GM12864 (cell line): ENCODE results near the gene PHYKPL.

Experiments
- DNase-seq: peaks from one replicate; pipeline ENCODE4 v3.0.0-alpha.2; 2011; ENCODE audit warnings: low read depth
- H3K4me3 ChIP-seq: 2 replicates; pipeline ENCODE4 v1.5.1; 2011; ENCODE audit warnings: mild to moderate bottlenecking, low read depth, low read length, control low read depth
- TF ChIP-seq, protein P1 (sequence below): IDR thresholded peaks from 2 replicates; pipeline ENCODE4 v1.5.1; 2011; ENCODE audit warnings: low read depth, mild to moderate bottlenecking, moderate library complexity, low read length, control low read depth, inconsistent platforms; ENCODE audit errors: missing control alignments

Gene PHYKPL

GRCh38 chr5:178215280-178216002 lies 17.2 kb downstream of the PHYKPL start:
- H3K4me3 ChIP-seq, result no peak overlapping the region
- DNase-seq, result no peak
- TF ChIP-seq, protein P1, sequence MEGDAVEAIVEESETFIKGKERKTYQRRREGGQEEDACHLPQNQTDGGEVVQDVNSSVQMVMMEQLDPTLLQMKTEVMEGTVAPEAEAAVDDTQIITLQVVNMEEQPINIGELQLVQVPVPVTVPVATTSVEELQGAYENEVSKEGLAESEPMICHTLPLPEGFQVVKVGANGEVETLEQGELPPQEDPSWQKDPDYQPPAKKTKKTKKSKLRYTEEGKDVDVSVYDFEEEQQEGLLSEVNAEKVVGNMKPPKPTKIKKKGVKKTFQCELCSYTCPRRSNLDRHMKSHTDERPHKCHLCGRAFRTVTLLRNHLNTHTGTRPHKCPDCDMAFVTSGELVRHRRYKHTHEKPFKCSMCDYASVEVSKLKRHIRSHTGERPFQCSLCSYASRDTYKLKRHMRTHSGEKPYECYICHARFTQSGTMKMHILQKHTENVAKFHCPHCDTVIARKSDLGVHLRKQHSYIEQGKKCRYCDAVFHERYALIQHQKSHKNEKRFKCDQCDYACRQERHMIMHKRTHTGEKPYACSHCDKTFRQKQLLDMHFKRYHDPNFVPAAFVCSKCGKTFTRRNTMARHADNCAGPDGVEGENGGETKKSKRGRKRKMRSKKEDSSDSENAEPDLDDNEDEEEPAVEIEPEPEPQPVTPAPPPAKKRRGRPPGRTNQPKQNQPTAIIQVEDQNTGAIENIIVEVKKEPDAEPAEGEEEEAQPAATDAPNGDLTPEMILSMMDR, result no peak

- TF ChIP-seq, protein P1, result no peak
- DNase-seq, result no peak
- H3K4me3 ChIP-seq, result no peak overlapping the region
Measured at GRCh38 chr5:178214160-178214803, 18.3 kb downstream of the PHYKPL start.

DNA sequence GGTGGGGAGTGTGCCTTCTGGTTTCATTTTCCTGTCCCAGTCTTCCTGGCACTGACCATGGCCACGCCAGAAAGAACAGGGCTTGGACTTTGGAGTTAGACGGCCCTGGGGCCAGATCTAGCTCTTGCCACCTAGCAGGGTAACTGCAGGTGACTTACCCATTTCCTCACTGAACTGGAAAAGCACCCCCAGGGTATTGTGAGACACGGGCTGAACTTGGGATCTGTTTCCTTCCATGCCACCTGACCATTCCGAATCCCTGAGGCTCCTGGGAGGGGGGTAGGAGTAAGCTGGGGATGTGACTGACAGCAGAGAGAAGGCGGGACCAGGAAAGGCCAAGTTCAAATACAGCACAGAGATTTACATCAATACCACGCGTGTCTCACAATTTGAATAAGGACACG lies 18.9 kb downstream of the PHYKPL start:
- H3K4me3 ChIP-seq, result no peak overlapping the region
- DNase-seq, result no peak
- TF ChIP-seq, protein P1, result no peak

DNA sequence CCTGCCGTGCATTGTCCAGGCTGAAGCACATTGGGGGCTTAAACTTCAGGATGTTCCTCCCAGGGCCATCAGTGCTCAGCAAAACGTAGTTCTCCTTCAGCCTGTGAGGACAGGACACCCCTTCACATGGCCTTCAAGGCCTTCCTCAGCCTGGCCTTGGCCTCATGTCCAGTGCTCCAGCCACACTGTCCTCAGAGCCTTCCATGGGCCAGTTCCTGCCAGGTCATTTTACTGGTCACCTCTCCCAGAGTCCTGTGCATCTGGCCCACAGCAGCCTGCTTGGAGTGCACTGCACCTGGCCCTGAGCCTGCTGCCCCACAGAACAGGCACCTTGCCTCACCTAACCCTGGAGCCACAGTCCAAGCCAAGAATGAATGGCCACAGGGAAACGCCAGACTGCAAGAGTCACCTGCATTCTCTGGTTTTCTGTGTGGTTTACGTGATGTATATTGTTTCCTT lies 19.6 kb downstream of the PHYKPL start:
- DNase-seq, result no peak
- no peak overlapping the region for H3K4me3 ChIP-seq
- TF ChIP-seq, protein P1, result no peak

GRCh38 chr5:178212241-178213002 lies 20.2 kb downstream of the PHYKPL start:
- no peak for DNase-seq
- TF ChIP-seq, protein P1, result no peak
- H3K4me3 ChIP-seq, result no peak overlapping the region

GRCh38 chr5:178211095-178212048 lies 21.2 kb downstream of the PHYKPL start:
- no peak for DNase-seq
- no peak overlapping the region for H3K4me3 ChIP-seq
- TF ChIP-seq, protein P1, result no peak
